Gastroesophageal sphincter (tissue), 3 donors: ENCODE measurements around the gene HEMK1.

Experiments used
- EP300 ChIP-seq: sonication (generic); formaldehyde crosslinking; IDR thresholded peaks from one replicate; pipeline ENCODE4 v1.6.1; 2017; ENCODE audit warnings: antibody characterized with exemption, mild to moderate bottlenecking
- POLR2A ChIP-seq, 2 donors: fragments of 450-650 bp; IDR thresholded peaks; one replicate each; pipeline ENCODE4 v1.6.1; 2017; ENCODE audit warnings: antibody characterized with exemption in 2 of 2, mild to moderate bottlenecking in 2 of 2, moderate library complexity in 1 of 2
- POLR2AphosphoS5 ChIP-seq: sonication (generic); formaldehyde crosslinking; IDR thresholded peaks from one replicate; pipeline ENCODE4 v1.6.1; 2017; ENCODE audit warnings: antibody characterized with exemption
- TF ChIP-seq, protein P1 (sequence below), 4 experiments: fragments of 200-600 bp in 2 of 4; fragments of 450-650 bp in 2 of 4; sonication (generic) in 1 of 4; IDR thresholded peaks; one replicate each; pipeline ENCODE4 v1.5.1; 2017 to 2019; ENCODE audit warnings: antibody characterized with exemption in 4 of 4, mild to moderate bottlenecking in 2 of 4, moderate library complexity in 2 of 4

DNA sequence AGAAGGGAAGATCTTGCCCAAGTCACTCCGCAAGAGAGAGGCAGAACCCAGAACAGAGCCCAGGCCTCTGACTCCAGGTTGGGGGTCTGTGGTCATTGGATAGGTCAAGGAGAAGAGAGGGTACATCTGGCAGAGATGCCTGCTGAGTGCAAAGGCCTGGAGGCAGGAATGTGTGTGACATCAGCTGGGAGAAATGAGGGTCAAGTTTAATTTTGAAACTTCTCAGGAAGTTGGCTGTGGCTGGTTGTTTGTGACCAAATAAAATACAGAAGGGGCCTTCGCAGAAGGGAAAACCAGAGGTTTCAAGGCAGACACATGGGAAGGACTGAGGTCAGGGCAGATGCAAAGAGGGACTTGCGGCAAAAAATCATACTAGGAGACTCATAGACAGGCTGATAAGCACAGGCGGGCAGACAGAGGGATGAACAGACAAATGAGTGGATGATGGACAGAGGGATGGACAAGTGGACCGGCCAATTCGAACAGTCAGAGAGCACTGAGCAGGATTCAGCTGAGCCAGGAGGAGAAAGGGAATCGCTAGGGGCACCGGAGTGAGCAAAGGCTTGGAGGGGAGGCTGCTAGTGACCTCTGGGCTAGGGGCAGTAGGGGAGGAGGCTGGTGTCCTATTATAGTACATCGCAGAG is 37.1 kb upstream of the HEMK1 start:
- TF ChIP-seq, protein P1, sequence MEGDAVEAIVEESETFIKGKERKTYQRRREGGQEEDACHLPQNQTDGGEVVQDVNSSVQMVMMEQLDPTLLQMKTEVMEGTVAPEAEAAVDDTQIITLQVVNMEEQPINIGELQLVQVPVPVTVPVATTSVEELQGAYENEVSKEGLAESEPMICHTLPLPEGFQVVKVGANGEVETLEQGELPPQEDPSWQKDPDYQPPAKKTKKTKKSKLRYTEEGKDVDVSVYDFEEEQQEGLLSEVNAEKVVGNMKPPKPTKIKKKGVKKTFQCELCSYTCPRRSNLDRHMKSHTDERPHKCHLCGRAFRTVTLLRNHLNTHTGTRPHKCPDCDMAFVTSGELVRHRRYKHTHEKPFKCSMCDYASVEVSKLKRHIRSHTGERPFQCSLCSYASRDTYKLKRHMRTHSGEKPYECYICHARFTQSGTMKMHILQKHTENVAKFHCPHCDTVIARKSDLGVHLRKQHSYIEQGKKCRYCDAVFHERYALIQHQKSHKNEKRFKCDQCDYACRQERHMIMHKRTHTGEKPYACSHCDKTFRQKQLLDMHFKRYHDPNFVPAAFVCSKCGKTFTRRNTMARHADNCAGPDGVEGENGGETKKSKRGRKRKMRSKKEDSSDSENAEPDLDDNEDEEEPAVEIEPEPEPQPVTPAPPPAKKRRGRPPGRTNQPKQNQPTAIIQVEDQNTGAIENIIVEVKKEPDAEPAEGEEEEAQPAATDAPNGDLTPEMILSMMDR (IDR thresholded peaks at IDR 0.05) = no peak
- TF ChIP-seq POLR2A (IDR thresholded peaks at IDR 0.05) (no peak), EP300 (no peak), POLR2AphosphoS5 (no peak)
